ENCODE data around the gene AGMO.
"Not testable (repeated sequence)": the region's sequence is repeated elsewhere in the genome, so short reads cannot be mapped to it uniquely, and the experiment has no call there.

- TF ChIP-seq CTCF, POLR2A (IDR thresholded peaks at IDR 0.05): not testable (repeated sequence)
Measured at GRCh38 chr7:15300986-15301385, 260.8 kb downstream of the AGMO start.

All from testis (tissue), 2 donors.